Parietal lobe (tissue), 2 donors: ENCODE results near the gene KRTAP5-7. TPM values are rescaled to one million over a fixed set of nuclear protein-coding genes. Genes with fewer than 3 reads are reported as not detected.

Source experiments
- small RNA-seq: library from RNA; depleted of rRNA; stranded (forward); fragments of <200 nt; gene quantifications from one replicate; pipeline ENCODE3, GENCODE V24; 2014; ENCODE audit warnings: low replicate concordance
- total RNA-seq: library from RNA; depleted of rRNA; stranded (reverse); fragments of >200 nt; gene quantifications from one replicate; pipeline ENCODE4 v1.2.3, GENCODE V29; 2014

The KRTAP5-7 gene
- total RNA-seq = not detected

GRCh38 chr11:71526796-71527575 is at the start of gene KRTAP5-7:
Gene KRTAP5-7 (plus strand): TSS chr11:71527267. CDS start chr11:71527301, 34 bp downstream.

GRCh38 chr11:71537977-71538665 is 11.1 kb downstream of the KRTAP5-7 start, which contains the start of gene KRTAP5-8:
Gene KRTAP5-8 (plus strand): TSS chr11:71538025. CDS start chr11:71538056, 31 bp downstream.

GRCh38 chr11:71548120-71548519 is 21.1 kb downstream of the KRTAP5-7 start, which contains the start of gene KRTAP5-9:
Gene KRTAP5-9 (plus strand): TSS chr11:71548420. CDS start chr11:71548658, 238 bp downstream.

GRCh38 chr11:71565263-71565662 is 38.2 kb downstream of the KRTAP5-7 start, which contains the start of gene KRTAP5-10:
Gene KRTAP5-10 (plus strand): TSS chr11:71565563. CDS start chr11:71565588, 25 bp downstream.

Small RNAs within 50 kb of the gene (small RNA-seq; reads per million reads assigned to genes)
- not detected for gene AP000867.1

Other genes with a start within 250 kb of the KRTAP5-7 start
- gene DHCR7, start 78.9 kb upstream of the KRTAP5-7 start, total RNA-seq = 34.1 TPM
- 47.6 TPM for gene NADSYN1, start 74.1 kb upstream of the KRTAP5-7 start, total RNA-seq
- gene KRTAP5-8, start 10.8 kb downstream of the KRTAP5-7 start, total RNA-seq = not detected
- not detected for gene KRTAP5-9, start 21.2 kb downstream of the KRTAP5-7 start, total RNA-seq
- gene KRTAP5-10, start 38.3 kb downstream of the KRTAP5-7 start, total RNA-seq = not detected
- not detected for gene KRTAP5-11, start 55.6 kb downstream of the KRTAP5-7 start, total RNA-seq